ENCODE data around the gene CREB3L2. TPM values are rescaled to one million over a fixed set of nuclear protein-coding genes. Genes with fewer than 3 reads are reported as not detected.

The CREB3L2 gene
- total RNA-seq, 1 experiment from 2014 or later: 60.6 TPM

DNA sequence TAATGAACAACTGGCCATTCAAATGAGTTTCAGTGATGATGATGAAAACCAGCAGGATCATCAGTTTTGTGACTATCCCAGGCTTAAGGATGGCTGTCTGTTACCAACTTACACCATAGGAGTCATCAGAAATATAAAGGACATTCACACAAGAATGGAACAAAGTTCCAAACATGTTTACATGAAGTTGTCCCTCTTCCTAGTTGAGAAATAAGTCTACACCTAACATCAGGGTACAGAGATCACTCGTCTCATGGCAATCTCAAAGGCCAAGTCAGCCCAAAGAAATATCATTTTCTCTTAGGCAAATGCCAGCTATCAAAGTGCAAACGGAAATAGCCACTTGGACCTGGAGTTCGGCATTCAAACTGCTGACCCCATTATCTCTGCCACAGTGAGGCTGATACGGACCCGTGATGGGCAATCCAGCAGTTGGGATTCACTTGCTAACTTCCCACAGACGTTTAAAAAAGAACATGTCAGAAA, 53.0 kb downstream of the CREB3L2 start (continued):
- TF ChIP-seq, protein P1, sequence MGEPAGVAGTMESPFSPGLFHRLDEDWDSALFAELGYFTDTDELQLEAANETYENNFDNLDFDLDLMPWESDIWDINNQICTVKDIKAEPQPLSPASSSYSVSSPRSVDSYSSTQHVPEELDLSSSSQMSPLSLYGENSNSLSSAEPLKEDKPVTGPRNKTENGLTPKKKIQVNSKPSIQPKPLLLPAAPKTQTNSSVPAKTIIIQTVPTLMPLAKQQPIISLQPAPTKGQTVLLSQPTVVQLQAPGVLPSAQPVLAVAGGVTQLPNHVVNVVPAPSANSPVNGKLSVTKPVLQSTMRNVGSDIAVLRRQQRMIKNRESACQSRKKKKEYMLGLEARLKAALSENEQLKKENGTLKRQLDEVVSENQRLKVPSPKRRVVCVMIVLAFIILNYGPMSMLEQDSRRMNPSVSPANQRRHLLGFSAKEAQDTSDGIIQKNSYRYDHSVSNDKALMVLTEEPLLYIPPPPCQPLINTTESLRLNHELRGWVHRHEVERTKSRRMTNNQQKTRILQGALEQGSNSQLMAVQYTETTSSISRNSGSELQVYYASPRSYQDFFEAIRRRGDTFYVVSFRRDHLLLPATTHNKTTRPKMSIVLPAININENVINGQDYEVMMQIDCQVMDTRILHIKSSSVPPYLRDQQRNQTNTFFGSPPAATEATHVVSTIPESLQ (CRISPR knock-in tag; IDR thresholded peaks at IDR 0.05): no peak
- TF ChIP-seq, protein P2, sequence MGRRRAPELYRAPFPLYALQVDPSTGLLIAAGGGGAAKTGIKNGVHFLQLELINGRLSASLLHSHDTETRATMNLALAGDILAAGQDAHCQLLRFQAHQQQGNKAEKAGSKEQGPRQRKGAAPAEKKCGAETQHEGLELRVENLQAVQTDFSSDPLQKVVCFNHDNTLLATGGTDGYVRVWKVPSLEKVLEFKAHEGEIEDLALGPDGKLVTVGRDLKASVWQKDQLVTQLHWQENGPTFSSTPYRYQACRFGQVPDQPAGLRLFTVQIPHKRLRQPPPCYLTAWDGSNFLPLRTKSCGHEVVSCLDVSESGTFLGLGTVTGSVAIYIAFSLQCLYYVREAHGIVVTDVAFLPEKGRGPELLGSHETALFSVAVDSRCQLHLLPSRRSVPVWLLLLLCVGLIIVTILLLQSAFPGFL (CRISPR knock-in tag; IDR thresholded peaks at IDR 0.05; ENCODE audit: borderline replicate concordance): no peak
- TF ChIP-seq TEAD4 (CRISPR knock-in tag; IDR thresholded peaks at IDR 0.05) (no peak), KAT7 (CRISPR knock-in tag; IDR thresholded peaks at IDR 0.05; ENCODE audit: borderline replicate concordance) (no peak), ATF1 (CRISPR knock-in tag; IDR thresholded peaks at IDR 0.05) (no peak), SOX15 (CRISPR knock-in tag; IDR thresholded peaks at IDR 0.05) (no peak), FOXK1 (CRISPR knock-in tag; IDR thresholded peaks at IDR 0.05) (no peak), ZNF263 (CRISPR knock-in tag; IDR thresholded peaks at IDR 0.05; ENCODE audit: low read depth) (no peak), ZNF396 (CRISPR knock-in tag; IDR thresholded peaks at IDR 0.05; ENCODE audit: borderline replicate concordance) (no peak)
- TF ChIP-seq, protein P3, sequence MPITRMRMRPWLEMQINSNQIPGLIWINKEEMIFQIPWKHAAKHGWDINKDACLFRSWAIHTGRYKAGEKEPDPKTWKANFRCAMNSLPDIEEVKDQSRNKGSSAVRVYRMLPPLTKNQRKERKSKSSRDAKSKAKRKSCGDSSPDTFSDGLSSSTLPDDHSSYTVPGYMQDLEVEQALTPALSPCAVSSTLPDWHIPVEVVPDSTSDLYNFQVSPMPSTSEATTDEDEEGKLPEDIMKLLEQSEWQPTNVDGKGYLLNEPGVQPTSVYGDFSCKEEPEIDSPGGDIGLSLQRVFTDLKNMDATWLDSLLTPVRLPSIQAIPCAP (CRISPR knock-in tag; IDR thresholded peaks at IDR 0.05): no peak
- TF ChIP-seq, protein P4, sequence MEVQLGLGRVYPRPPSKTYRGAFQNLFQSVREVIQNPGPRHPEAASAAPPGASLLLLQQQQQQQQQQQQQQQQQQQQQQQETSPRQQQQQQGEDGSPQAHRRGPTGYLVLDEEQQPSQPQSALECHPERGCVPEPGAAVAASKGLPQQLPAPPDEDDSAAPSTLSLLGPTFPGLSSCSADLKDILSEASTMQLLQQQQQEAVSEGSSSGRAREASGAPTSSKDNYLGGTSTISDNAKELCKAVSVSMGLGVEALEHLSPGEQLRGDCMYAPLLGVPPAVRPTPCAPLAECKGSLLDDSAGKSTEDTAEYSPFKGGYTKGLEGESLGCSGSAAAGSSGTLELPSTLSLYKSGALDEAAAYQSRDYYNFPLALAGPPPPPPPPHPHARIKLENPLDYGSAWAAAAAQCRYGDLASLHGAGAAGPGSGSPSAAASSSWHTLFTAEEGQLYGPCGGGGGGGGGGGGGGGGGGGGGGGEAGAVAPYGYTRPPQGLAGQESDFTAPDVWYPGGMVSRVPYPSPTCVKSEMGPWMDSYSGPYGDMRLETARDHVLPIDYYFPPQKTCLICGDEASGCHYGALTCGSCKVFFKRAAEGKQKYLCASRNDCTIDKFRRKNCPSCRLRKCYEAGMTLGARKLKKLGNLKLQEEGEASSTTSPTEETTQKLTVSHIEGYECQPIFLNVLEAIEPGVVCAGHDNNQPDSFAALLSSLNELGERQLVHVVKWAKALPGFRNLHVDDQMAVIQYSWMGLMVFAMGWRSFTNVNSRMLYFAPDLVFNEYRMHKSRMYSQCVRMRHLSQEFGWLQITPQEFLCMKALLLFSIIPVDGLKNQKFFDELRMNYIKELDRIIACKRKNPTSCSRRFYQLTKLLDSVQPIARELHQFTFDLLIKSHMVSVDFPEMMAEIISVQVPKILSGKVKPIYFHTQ (CRISPR knock-in tag; IDR thresholded peaks at IDR 0.05): no peak
- TF ChIP-seq, protein P5, sequence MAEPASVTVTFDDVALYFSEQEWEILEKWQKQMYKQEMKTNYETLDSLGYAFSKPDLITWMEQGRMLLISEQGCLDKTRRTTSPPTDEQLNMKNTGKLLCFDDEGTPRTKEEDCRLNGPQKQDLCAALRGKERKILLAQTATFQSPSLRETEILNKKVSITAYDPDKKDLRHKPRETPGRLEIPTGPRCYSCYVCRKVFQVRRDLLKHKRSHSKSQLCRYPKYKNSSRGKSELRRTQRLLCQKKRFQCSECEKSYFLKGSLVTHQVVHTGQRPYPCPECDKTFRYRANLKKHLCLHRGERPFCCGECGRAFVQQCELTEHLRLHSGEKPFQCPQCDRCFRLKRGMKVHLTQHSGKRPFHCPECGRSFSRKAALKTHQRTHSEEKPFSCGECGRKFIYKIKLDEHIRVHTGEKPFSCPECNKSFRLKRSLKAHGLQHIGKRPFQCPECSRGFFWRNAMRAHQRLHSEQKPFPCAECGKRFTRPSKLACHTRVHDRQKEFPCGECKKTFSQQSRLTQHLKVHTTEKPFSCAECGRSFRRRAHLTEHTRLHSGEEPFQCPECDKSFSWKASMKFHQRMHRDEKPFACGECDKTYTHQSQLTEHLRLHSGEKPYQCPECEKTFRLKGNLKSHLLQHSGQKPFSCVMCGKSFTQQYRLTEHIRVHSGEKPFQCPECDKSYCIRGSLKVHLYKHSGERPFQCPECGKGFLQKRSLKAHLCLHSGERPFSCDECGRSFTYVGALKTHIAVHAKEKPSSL (CRISPR knock-in tag; conservative IDR thresholded peaks at IDR 0.05): no peak

DNA sequence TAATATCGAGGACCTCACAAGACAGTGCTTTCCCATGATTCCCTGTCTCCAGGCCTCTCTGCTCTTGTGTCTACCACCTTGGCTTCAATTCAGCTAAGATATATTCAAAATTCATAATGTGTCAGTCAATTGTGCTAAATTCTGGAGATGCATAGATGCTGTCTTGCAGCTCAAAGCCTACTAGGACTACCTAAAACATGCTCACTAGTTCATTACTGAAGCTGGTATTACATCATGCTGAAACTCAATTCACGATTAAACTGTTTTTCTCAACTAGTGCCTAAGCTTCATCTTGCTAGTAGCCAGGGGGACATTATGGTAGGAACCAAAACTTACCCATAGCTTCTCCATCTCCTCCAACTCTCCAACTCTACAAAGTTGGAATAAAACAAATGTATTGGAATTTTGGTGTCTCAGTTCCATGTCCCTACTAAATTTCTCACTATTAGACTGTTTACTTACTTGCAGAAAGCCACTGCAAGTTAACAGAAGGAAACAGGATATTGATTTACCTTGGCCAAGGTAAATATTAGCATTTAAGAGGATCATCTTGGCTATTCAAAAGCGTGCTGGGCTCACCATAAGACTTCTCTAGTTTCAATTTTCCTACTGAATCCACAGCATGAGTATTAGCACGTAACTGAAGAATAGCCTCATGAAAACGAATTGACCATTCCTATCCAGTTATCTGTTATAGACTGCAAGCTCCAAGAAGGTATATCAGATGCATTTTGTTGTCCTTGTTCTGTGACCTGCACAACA, 53.6 kb downstream of the CREB3L2 start:
- CTCF ChIA-PET: no interaction called here
- POLR2A ChIA-PET: no interaction called here
- no peak for ATAC-seq
- Mint-ChIP-seq H3K4me1 (peaks cover 52% of the 10 kb centered on the region), H3K27ac (peak overlapping the region; percentile 7; the same call in 1 of the 2 replicates), H3K36me3 (no peaks in the 10 kb centered on the region), H3K4me3 (no peak overlapping the region), H3K27me3 (ENCODE audit: low read depth) (no peaks in the 10 kb centered on the region), H3K9me3 (no peaks in the 10 kb centered on the region)
- peak; percentile 71 for TF ChIP-seq GABPB1 (CRISPR knock-in tag; IDR thresholded peaks at IDR 0.05)
- TF ChIP-seq, protein P6, sequence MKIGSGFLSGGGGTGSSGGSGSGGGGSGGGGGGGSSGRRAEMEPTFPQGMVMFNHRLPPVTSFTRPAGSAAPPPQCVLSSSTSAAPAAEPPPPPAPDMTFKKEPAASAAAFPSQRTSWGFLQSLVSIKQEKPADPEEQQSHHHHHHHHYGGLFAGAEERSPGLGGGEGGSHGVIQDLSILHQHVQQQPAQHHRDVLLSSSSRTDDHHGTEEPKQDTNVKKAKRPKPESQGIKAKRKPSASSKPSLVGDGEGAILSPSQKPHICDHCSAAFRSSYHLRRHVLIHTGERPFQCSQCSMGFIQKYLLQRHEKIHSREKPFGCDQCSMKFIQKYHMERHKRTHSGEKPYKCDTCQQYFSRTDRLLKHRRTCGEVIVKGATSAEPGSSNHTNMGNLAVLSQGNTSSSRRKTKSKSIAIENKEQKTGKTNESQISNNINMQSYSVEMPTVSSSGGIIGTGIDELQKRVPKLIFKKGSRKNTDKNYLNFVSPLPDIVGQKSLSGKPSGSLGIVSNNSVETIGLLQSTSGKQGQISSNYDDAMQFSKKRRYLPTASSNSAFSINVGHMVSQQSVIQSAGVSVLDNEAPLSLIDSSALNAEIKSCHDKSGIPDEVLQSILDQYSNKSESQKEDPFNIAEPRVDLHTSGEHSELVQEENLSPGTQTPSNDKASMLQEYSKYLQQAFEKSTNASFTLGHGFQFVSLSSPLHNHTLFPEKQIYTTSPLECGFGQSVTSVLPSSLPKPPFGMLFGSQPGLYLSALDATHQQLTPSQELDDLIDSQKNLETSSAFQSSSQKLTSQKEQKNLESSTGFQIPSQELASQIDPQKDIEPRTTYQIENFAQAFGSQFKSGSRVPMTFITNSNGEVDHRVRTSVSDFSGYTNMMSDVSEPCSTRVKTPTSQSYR (CRISPR knock-in tag; IDR thresholded peaks at IDR 0.05): no peak
- DNase-seq (ENCODE audit: low spot score): no peak
